D721Med (cell line): ENCODE data around the gene COASY.

Experiments
- DNase-seq: peaks from one replicate; pipeline ENCODE4 v3.0.0; 2011; ENCODE audit warnings: low spot score; ENCODE audit not compliant: insufficient read length
- FAIRE-seq: peaks from 2 replicates; lab custom pipeline; 2011; peaks lifted over from hg19 to GRCh38; lab: Jason Lieb, UNC
- TF ChIP-seq, protein P1 (sequence below): IDR thresholded peaks from 2 replicates; pipeline ENCODE4 v1.5.1; 2012; ENCODE audit warnings: mild to moderate bottlenecking, control low read depth; ENCODE audit not compliant: insufficient read depth; ENCODE audit errors: missing control alignments

COASY gene

DNA sequence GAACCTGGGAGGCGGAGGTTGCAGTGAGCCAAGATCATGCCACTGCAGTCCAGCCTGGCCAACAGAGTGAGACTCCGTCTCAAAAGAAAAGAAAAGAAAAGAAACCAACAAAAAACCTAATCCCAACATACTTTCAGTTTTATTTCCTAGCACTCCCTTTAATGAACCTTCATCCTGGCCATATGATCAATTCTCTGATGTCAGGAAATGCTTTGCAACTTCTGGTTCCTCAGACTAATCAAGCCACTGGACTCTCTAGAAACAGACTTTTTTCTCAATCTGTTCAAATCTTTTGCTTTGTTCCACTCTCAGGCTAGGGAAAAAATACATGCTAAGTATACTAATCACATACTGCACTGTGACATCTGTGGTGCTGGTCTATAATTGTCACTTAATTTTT is 28.9 kb downstream of the COASY start:
- FAIRE-seq = no peak
- DNase-seq = no peak
- TF ChIP-seq, protein P1, sequence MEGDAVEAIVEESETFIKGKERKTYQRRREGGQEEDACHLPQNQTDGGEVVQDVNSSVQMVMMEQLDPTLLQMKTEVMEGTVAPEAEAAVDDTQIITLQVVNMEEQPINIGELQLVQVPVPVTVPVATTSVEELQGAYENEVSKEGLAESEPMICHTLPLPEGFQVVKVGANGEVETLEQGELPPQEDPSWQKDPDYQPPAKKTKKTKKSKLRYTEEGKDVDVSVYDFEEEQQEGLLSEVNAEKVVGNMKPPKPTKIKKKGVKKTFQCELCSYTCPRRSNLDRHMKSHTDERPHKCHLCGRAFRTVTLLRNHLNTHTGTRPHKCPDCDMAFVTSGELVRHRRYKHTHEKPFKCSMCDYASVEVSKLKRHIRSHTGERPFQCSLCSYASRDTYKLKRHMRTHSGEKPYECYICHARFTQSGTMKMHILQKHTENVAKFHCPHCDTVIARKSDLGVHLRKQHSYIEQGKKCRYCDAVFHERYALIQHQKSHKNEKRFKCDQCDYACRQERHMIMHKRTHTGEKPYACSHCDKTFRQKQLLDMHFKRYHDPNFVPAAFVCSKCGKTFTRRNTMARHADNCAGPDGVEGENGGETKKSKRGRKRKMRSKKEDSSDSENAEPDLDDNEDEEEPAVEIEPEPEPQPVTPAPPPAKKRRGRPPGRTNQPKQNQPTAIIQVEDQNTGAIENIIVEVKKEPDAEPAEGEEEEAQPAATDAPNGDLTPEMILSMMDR = no peak

DNA sequence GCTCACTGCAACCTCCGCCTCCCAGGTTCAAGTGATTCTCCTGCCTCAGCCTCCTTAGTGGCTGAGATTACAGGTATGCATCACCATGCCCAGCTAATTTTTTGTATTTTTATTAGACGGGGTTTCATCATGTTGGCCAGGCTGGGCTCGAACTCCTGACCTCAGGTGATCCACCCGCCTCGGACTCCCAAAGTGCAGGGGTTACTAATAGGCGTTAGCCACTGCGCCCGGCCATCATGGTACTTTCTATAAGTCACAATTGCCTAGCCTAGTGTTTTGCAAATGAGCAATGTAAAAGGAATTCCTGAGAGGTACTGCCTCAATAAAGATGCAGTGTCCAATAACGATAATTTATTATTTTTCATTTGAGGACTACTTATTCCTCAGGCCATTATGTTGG is 29.5 kb downstream of the COASY start:
- no peak for FAIRE-seq
- no peak for DNase-seq
- TF ChIP-seq, protein P1 = no peak

DNA sequence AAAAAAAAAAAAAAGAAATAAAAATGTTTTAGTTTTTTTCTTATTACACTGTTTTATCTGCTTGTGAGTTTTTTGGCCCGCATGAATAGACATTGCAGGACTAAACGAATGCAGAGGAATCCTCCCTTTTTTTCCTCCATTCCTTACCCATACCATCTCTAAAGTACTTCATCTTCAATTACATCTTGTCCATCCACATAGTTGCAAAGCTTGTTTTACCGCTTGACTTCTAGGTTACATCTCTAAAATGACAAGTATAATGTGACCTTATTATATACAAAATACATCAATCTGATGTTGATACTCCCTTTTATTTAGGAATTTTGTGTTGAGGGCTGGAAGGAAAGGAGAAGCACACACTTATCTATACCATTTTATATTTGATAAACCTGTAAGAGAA is 34.4 kb downstream of the COASY start:
- FAIRE-seq (no peak), DNase-seq (no peak)
- TF ChIP-seq, protein P1 = no peak

DNA sequence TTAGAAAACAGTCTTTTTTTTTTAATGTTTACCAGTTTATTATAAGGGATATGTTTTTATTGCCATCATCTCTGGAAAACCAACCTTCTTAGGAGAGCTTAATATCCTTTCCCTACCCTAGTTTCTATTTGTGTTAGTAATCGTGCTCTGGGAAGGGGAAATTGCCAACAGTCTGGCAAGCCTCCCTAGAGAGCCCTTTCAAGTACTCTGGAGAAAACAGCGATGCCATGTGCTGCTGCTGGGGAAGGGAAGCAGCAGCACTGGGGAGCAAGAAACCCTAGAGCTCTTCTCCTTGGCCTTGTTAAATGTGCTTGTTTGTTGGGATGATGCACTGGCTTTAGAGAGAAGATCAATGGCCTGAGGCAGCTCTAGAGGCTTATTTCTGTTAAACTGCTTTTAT is 37.0 kb downstream of the COASY start:
- TF ChIP-seq, protein P1 = no peak
- DNase-seq (no peak), FAIRE-seq (no peak)

DNA sequence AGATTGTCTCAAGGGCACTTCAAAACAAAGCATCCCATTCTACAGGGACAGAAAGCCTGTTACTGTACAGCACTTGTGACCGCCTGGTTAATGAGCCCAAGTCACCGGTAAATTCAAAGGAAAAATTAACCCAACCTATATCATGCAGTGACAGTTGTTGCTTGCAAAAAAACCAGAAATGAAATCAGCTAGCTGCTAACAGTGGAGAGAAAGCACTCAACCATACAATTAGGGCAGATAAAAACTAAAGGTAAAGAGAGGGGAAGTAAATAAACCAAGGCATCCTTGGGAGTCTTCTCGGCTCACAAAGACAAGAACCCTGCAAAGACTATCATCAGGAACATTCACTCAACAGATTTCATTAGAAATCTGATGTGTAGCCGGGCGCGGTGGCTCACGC is 41.4 kb downstream of the COASY start:
- DNase-seq = no peak
- TF ChIP-seq, protein P1 = no peak
- no peak for FAIRE-seq

DNA sequence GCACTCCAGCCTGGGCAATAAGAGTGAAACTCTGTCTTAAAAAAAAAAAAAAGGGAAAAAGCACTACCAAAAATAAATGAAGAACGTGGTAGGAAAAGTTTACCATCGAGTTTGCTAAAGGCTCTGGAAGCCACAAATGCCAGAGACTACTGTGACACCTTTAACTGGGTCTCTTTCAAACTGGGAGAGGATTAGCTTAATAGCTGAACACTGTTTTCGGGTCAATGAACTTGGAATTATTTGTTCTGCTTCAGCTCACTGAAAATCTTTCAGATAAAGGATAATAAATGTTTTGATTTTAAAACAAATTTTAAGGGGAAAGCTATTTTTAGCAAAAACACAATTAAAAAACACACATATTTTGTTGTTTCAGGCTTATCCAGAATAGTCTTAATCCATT is 45.8 kb downstream of the COASY start:
- DNase-seq (no peak), FAIRE-seq (no peak)
- TF ChIP-seq, protein P1 = no peak

DNA sequence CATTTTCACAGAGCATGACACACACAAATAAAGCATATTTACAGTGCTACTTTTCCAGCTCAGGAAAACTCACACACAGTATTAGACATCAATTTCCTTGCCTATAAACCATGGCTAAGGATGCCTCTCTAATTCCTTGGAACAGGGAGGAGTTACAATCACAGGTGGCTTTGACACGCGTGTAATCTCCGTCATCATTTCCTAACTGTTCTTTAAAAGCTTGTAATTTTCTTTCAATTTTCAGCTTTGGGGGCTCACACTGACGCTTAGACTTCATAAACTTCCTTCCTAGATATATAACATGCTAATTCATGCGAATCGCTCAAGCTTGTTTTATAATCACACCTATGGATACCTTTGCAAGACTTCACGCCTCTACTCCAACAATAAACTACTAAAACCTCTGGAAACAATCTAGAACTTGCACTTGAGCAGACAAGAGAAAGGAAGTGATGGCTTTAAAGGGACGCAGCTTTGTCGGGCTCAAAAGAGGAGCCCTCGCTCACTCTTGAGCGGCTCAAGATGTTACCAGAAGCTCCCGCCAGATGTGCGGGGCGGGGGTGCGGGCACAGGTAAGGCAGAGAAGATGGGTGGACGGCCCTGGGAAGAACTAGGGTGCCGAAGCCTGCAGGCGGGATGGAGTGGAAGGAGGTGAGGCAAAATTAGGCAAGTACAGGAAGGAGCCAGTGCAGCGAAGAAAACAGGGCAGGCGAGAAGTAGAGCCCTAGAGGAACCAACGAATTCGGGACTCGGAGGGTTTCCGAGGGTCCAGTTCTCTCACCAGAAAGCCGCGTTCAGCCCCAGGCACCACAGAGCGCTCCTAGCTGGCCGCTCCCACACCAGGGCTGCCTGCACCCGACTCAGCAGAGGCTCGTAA is 46.6 kb downstream of the COASY start:
- TF ChIP-seq, protein P1 = no peak
- DNase-seq = no peak
- FAIRE-seq = no peak
